Measurements from ENCODE around the gene WDR59.
A peak's percentile ranks its signal among the peaks of the same experiment; 100 is the strongest.

Gene WDR59

GRCh38 chr16:74949309-74949708, 35.6 kb downstream of the WDR59 start:
- H3K4me3 ChIP-seq (ENCODE audit: low read depth, low read length): no peak overlapping the region
- no peak for TF ChIP-seq CTCF (IDR thresholded peaks at IDR 0.05; ENCODE audit: low read depth, low read length)
- in situ Hi-C loops (cut with HindIII; ENCODE audit: low sequenced_read_pairs): no loop called here
- no peak for DNase-seq (ENCODE audit: low read depth, low spot score)

DNA sequence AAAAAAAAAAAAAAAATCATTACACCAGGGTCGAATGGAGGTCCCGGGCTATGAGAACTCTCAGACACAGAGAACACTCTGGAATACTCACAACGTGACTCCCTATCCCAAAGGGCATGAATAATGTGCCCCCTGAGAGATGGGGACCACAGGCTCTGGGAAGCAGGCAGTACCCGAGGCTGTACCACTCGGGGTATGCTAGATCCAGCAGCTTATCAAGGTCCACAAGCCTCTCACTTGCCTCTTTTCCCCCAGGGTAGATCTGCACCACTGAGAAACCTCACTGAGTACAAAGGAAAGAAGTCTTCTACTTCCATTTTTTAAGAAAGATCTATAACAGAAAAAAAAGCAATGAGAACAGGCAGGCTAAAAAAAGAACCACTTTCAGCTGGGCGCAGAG, 40.5 kb downstream of the WDR59 start:
- H3K4me3 ChIP-seq (ENCODE audit: low read depth, low read length): no peak overlapping the region
- TF ChIP-seq CTCF (IDR thresholded peaks at IDR 0.05; ENCODE audit: low read depth, low read length): no peak
- DNase-seq (ENCODE audit: low read depth, low spot score): no peak
- in situ Hi-C loops (cut with HindIII; ENCODE audit: low sequenced_read_pairs): no loop called here

DNA sequence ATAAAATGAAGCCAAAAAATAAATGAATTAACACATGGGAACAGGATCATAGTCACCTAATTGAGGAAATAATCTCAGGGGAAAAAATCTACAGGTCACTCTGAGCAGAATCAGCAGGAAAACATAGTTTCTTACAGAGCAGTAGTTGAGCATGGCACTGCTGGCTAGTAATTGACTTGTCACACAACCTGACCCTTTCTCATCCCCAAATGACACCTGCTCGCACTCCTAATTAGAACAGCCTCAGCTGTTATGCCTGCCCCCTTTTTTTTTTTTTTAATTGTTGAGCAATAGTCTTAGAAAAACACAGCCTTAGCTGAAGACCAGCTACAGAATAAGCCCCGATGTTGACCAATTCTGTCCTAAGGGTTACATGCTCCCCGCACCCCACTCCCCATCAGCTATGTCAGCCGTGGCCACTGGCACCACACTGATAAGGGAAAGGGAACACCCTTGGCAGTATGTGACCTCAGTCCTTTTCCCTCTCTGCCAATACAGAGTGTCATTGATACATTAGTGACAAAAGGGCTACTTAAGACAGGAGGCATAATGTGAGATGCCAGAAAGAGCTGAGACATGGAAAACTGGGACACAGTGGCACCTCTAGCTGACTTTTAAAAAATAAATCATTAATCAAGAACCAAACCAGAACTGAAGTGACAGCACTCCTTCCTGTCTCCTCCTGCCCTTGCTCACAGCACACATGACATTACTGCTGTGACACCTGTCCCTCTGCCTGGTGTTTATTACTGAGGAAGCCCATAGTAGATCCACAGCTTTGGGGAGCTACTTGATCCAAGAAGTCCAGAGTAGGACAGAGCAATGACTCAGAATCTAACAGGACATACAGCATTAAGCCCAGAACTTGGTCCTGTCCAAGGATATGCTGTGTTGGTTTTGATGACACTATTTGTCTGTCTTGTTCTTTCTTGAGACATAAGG, 41.7 kb downstream of the WDR59 start:
- no peak for DNase-seq (ENCODE audit: low read depth, low spot score)
- in situ Hi-C loops (cut with HindIII; ENCODE audit: low sequenced_read_pairs): no loop called here
- no peak for TF ChIP-seq CTCF (IDR thresholded peaks at IDR 0.05; ENCODE audit: low read depth, low read length)
- no peak overlapping the region for H3K4me3 ChIP-seq (ENCODE audit: low read depth, low read length)

- no peak for DNase-seq (ENCODE audit: low read depth, low spot score)
- no peak for TF ChIP-seq CTCF (IDR thresholded peaks at IDR 0.05; ENCODE audit: low read depth, low read length)
- in situ Hi-C loops (cut with HindIII; ENCODE audit: low sequenced_read_pairs): no loop called here
- no peak overlapping the region for H3K4me3 ChIP-seq (ENCODE audit: low read depth, low read length)
Measured at GRCh38 chr16:74942566-74942965, 42.4 kb downstream of the WDR59 start.

DNA sequence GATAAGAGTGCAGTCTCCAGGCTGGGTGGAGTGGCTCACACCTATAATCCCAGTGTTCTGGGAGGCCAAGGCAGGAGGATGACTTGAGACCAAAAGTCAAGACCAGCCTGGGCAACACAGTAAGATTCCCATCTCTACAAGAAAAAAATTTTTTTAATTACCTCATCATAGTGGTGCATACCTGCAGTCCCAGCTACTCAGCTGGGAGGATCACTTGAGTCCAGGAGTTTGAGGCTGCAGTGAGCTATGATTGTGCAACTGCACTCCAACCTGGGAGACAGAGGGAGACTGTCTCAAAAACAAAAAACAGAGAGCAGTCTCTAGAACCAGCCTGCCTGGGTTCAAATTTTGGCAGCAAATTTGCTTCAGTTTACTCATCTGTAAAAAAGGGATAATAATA, 45.2 kb downstream of the WDR59 start:
- in situ Hi-C loops (cut with HindIII; ENCODE audit: low sequenced_read_pairs): no loop called here
- no peak for TF ChIP-seq CTCF (IDR thresholded peaks at IDR 0.05; ENCODE audit: low read depth, low read length)
- no peak for DNase-seq (ENCODE audit: low read depth, low spot score)
- H3K4me3 ChIP-seq (ENCODE audit: low read depth, low read length): no peak overlapping the region

- peak; percentile 83 for DNase-seq (ENCODE audit: low read depth, low spot score)
- in situ Hi-C loops (cut with HindIII; ENCODE audit: low sequenced_read_pairs): no loop called here
- no peak for TF ChIP-seq CTCF (IDR thresholded peaks at IDR 0.05; ENCODE audit: low read depth, low read length)
- no peak overlapping the region for H3K4me3 ChIP-seq (ENCODE audit: low read depth, low read length)
Measured at GRCh38 chr16:74936902-74937560, 47.9 kb downstream of the WDR59 start.
